CD4-positive, alpha-beta T cell (primary cell): ENCODE results near the gene ZC3H12D. TPM values are rescaled to one million over a fixed set of nuclear protein-coding genes. Genes with fewer than 3 reads are reported as not detected.

Experiments
- ATAC-seq: fragments of 200-7000 bp; cut with Tn5 transposase; one replicate; pipeline ENCODE4 v1.10.0; 2022; ENCODE audit warnings: mild to moderate bottlenecking; ENCODE audit not compliant: poor library complexity
- CTCF ChIA-PET: fragments of 350-600 bp; sonication (Branson Sonifier 250); formaldehyde crosslinking; loops from one replicate; lab custom pipeline; 2021; ENCODE audit warnings: antibody characterized with exemption, inconsistent platforms; lab: Charles Lee
- POLR2A ChIA-PET: fragments of 350-600 bp; sonication (Branson Sonifier 250); formaldehyde crosslinking; loops from one replicate; lab custom pipeline; 2021; ENCODE audit warnings: antibody characterized with exemption, inconsistent platforms; lab: Charles Lee
- DNase-seq, 14 experiments: peaks; one replicate each; pipeline ENCODE4 v3.0.0-alpha.2; 2013 to 2020; ENCODE audit warnings: mixed read lengths in 2 of 14
- H3K27ac ChIP-seq, 2 donors: one replicate each; pipeline versions ENCODE4 v1.5.1 to v1.7.0; 2013; ENCODE audit warnings: low read length in 2 of 2, low read depth in 1 of 2, mild to moderate bottlenecking in 1 of 2
- H3K27me3 ChIP-seq, 2 experiments: 1 replicate in 1 of 2; 2 replicates in 1 of 2; pipeline versions ENCODE4 v1.6.1 to v1.7.0; 2013; ENCODE audit warnings: low read length in 2 of 2, control low read depth in 1 of 2, mild to moderate bottlenecking in 1 of 2, moderate library complexity in 1 of 2; ENCODE audit not compliant: insufficient read depth in 2 of 2, control insufficient read depth in 1 of 2
- H3K36me3 ChIP-seq: one replicate; pipeline ENCODE4 v1.6.1; 2013; ENCODE audit warnings: low read length, control low read depth; ENCODE audit not compliant: insufficient read depth
- H3K4me1 ChIP-seq: one replicate; pipeline ENCODE4 v1.6.1; 2013; ENCODE audit warnings: low read length, control low read depth; ENCODE audit not compliant: insufficient read depth
- H3K4me3 ChIP-seq: one replicate; pipeline ENCODE4 v1.5.1; 2013; ENCODE audit warnings: mild to moderate bottlenecking, low read length, moderate library complexity
- H3K9me3 ChIP-seq, 2 experiments: 1 replicate in 1 of 2; 2 replicates in 1 of 2; pipeline versions ENCODE4 v1.6.1 to v1.7.0; 2013; ENCODE audit warnings: low read length in 2 of 2, mild to moderate bottlenecking in 2 of 2, control low read depth in 1 of 2, moderate library complexity in 1 of 2; ENCODE audit not compliant: control insufficient read depth in 1 of 2, insufficient read depth in 1 of 2
- H3K27ac Mint-ChIP-seq: one replicate; pipeline ENCODE4 v1.8.0; 2020; ENCODE audit warnings: mixed read lengths
- H3K27me3 Mint-ChIP-seq: one replicate; pipeline ENCODE4 v1.8.0; 2021; ENCODE audit warnings: mixed read lengths
- H3K36me3 Mint-ChIP-seq: one replicate; pipeline ENCODE4 v1.8.0; 2021; ENCODE audit warnings: low read depth, mixed read lengths
- H3K4me1 Mint-ChIP-seq: one replicate; pipeline ENCODE4 v1.8.0; 2021; ENCODE audit warnings: low read depth, mixed read lengths
- H3K4me3 Mint-ChIP-seq: one replicate; pipeline ENCODE4 v1.8.0; 2020; ENCODE audit warnings: mild to moderate bottlenecking, mixed read lengths
- H3K9me3 Mint-ChIP-seq: one replicate; pipeline ENCODE4 v1.8.0; 2020; ENCODE audit warnings: mixed read lengths
- intact Hi-C, 2 experiments: fragments of 100-400 bp; cut with DNase I in 1 of 2; cut with micrococcal nuclease in 1 of 2; formaldehyde crosslinking; loops; one replicate each; pipeline versions ENCODE4 v1.15.1 to v1.9.0; 2023 to 2025; cut with DNase I, micrococcal nuclease
- total RNA-seq, 174 experiments: library from RNA in 2 of 174; stranded (reverse) in 2 of 174; gene quantifications; one replicate each; pipeline ENCODE4 v1.2.3 and lab custom pipeline; 2021 to 2026
- TF ChIP-seq, protein P1 (sequence below): fragments of 200-600 bp; IDR thresholded peaks from one replicate; pipeline ENCODE4 v1.8.0; 2022; ENCODE audit warnings: antibody characterized with exemption, mild to moderate bottlenecking

Gene ZC3H12D
- total RNA-seq, 2 experiments from 2014 or later: 70.2 to 71.0 TPM

- peaks cover 6% of the 10 kb centered on the region for H3K4me1 Mint-ChIP-seq
- H3K36me3 ChIP-seq: peaks cover 84% of the 10 kb centered on the region
- no peak for ATAC-seq
- DNase-seq: no peak
- H3K27ac ChIP-seq: no peak overlapping the region
- intact Hi-C loops: no loop called here
- CTCF ChIA-PET: interaction anchor here (0.9 kb wide), 1 partner anchor 61 kb away, joined by 3 read pairs; no protein-coding TSS in a partner anchor
- H3K27me3 ChIP-seq: no peaks in the 10 kb centered on the region
- TF ChIP-seq, protein P1, sequence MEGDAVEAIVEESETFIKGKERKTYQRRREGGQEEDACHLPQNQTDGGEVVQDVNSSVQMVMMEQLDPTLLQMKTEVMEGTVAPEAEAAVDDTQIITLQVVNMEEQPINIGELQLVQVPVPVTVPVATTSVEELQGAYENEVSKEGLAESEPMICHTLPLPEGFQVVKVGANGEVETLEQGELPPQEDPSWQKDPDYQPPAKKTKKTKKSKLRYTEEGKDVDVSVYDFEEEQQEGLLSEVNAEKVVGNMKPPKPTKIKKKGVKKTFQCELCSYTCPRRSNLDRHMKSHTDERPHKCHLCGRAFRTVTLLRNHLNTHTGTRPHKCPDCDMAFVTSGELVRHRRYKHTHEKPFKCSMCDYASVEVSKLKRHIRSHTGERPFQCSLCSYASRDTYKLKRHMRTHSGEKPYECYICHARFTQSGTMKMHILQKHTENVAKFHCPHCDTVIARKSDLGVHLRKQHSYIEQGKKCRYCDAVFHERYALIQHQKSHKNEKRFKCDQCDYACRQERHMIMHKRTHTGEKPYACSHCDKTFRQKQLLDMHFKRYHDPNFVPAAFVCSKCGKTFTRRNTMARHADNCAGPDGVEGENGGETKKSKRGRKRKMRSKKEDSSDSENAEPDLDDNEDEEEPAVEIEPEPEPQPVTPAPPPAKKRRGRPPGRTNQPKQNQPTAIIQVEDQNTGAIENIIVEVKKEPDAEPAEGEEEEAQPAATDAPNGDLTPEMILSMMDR: no peak
- peak overlapping the region; percentile 58 for H3K27ac Mint-ChIP-seq
- H3K36me3 Mint-ChIP-seq: peaks cover 57% of the 10 kb centered on the region
- POLR2A ChIA-PET: interaction anchor here (1.3 kb wide), 1 partner anchor 53 kb away, joined by 3 read pairs; no protein-coding TSS in a partner anchor
- H3K4me1 ChIP-seq: peaks cover 12% of the 10 kb centered on the region
- H3K27me3 Mint-ChIP-seq: no peaks in the 10 kb centered on the region
- no peaks in the 10 kb centered on the region for H3K9me3 Mint-ChIP-seq
- no peak overlapping the region for H3K4me3 Mint-ChIP-seq
- H3K4me3 ChIP-seq: no peak overlapping the region
- H3K9me3 ChIP-seq: no peaks in the 10 kb centered on the region
These were observed 29.6 kb downstream of the ZC3H12D start for GRCh38 chr6:149455031-149455732.

GRCh38 chr6:149454346-149454848 lies 30.4 kb downstream of the ZC3H12D start:
- DNase-seq (no peak), ATAC-seq (no peak)
- CTCF ChIA-PET: no interaction called here
- Mint-ChIP-seq H3K27ac (no peak overlapping the region), H3K4me1 (peaks cover 6% of the 10 kb centered on the region), H3K4me3 (no peak overlapping the region), H3K27me3 (no peaks in the 10 kb centered on the region), H3K36me3 (peaks cover 57% of the 10 kb centered on the region), H3K9me3 (no peaks in the 10 kb centered on the region)
- TF ChIP-seq, protein P1: no peak
- H3K4me3 ChIP-seq: no peak overlapping the region
- peaks cover 12% of the 10 kb centered on the region for H3K4me1 ChIP-seq
- H3K9me3 ChIP-seq: no peaks in the 10 kb centered on the region
- no peak overlapping the region for H3K27ac ChIP-seq
- H3K36me3 ChIP-seq: peaks cover 82% of the 10 kb centered on the region
- no peaks in the 10 kb centered on the region for H3K27me3 ChIP-seq
- POLR2A ChIA-PET: interaction anchor here (1.3 kb wide), 1 partner anchor 54 kb away, joined by 3 read pairs; no protein-coding TSS in a partner anchor
- intact Hi-C loops: no loop called here

- H3K9me3 Mint-ChIP-seq: no peaks in the 10 kb centered on the region
These were observed 31.0 kb downstream of the ZC3H12D start for GRCh38 chr6:149453597-149454345.

More at GRCh38 chr6:149453597-149454345, 31.0 kb downstream of the ZC3H12D start:
- TF ChIP-seq, protein P1: no peak
- peaks cover 2% of the 10 kb centered on the region for H3K4me1 Mint-ChIP-seq
- no peak overlapping the region for H3K27ac Mint-ChIP-seq
- H3K9me3 ChIP-seq: no peaks in the 10 kb centered on the region
- H3K27ac ChIP-seq: no peak overlapping the region
- H3K27me3 ChIP-seq: no peaks in the 10 kb centered on the region
- H3K27me3 Mint-ChIP-seq: no peaks in the 10 kb centered on the region
- POLR2A ChIA-PET: interaction anchor here (0.7 to 1.3 kb wide), 2 partner anchors 55 to 359 kb away, joined by 3 to 4 read pairs; no protein-coding TSS in a partner anchor
- DNase-seq (no peak), ATAC-seq (no peak)
- H3K4me3 Mint-ChIP-seq: no peak overlapping the region
- H3K4me1 ChIP-seq: peaks cover 12% of the 10 kb centered on the region
- H3K36me3 ChIP-seq: peaks cover 76% of the 10 kb centered on the region
- CTCF ChIA-PET: interaction anchor here (0.7 kb wide), 1 partner anchor 63 kb away, joined by 3 read pairs; no protein-coding TSS in a partner anchor
- intact Hi-C loops: no loop called here
- peaks cover 52% of the 10 kb centered on the region for H3K36me3 Mint-ChIP-seq
- H3K4me3 ChIP-seq: no peak overlapping the region
